Breast epithelium (tissue), 3 donors: Measurements from ENCODE around the gene CTNNBL1.

Experiments used
- POLR2A ChIP-seq: fragments of 450-650 bp; IDR thresholded peaks from one replicate; pipeline ENCODE4 v1.6.1; 2016; ENCODE audit warnings: antibody characterized with exemption, mild to moderate bottlenecking, moderate library complexity
- POLR2AphosphoS5 ChIP-seq, 3 donors: sonication (generic); formaldehyde crosslinking; IDR thresholded peaks; one replicate each; pipeline ENCODE4 v1.6.1; 2017; ENCODE audit warnings: antibody characterized with exemption in 3 of 3
- TF ChIP-seq, protein P1 (sequence below), 3 donors: fragments of 450-650 bp; IDR thresholded peaks; one replicate each; pipeline ENCODE4 v1.5.1; 2016 to 2017; ENCODE audit warnings: antibody characterized with exemption in 3 of 3, mild to moderate bottlenecking in 3 of 3, moderate library complexity in 3 of 3

- no peak for TF ChIP-seq POLR2A
- TF ChIP-seq, protein P1, sequence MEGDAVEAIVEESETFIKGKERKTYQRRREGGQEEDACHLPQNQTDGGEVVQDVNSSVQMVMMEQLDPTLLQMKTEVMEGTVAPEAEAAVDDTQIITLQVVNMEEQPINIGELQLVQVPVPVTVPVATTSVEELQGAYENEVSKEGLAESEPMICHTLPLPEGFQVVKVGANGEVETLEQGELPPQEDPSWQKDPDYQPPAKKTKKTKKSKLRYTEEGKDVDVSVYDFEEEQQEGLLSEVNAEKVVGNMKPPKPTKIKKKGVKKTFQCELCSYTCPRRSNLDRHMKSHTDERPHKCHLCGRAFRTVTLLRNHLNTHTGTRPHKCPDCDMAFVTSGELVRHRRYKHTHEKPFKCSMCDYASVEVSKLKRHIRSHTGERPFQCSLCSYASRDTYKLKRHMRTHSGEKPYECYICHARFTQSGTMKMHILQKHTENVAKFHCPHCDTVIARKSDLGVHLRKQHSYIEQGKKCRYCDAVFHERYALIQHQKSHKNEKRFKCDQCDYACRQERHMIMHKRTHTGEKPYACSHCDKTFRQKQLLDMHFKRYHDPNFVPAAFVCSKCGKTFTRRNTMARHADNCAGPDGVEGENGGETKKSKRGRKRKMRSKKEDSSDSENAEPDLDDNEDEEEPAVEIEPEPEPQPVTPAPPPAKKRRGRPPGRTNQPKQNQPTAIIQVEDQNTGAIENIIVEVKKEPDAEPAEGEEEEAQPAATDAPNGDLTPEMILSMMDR (IDR thresholded peaks at IDR 0.05) = no peak
- no peak for TF ChIP-seq POLR2AphosphoS5 (IDR thresholded peaks at IDR 0.05)
Observed at GRCh38 chr20:37797669-37798175, 103.9 kb downstream of the CTNNBL1 start.
